OCI-LY3 (cell line): Measurements from ENCODE around the gene RNF208.
"Not testable (repeated sequence)": the region's sequence is repeated elsewhere in the genome, so short reads cannot be mapped to it uniquely, and the experiment has no call there.

Source experiments
- H2AFZ ChIP-seq: fragments of 200-600, 300-600 bp; shearing (Covaris generic); 2 replicates; pipeline ENCODE4 v1.6.0; 2014; ENCODE audit warnings: antibody characterized with exemption, low read depth, low read length
- H3K27ac ChIP-seq: fragments of 200-600, 300-600 bp; sonication (generic); 2 replicates; pipeline ENCODE4 v1.5.1; 2014; ENCODE audit warnings: mild to moderate bottlenecking, low read length, moderate library complexity, mixed read lengths
- H3K27me3 ChIP-seq: fragments of 200-600, 300-600 bp; sonication (generic); 2 replicates; pipeline ENCODE4 v1.6.1; 2014; ENCODE audit warnings: low read depth, low read length, mixed read lengths
- H3K36me3 ChIP-seq: fragments of 200-600, 300-600 bp; sonication (generic); replicated peaks from 2 replicates; pipeline ENCODE3; 2014; ENCODE audit warnings: low read depth, low read length, mixed read lengths
- H3K4me1 ChIP-seq: fragments of 300-600, 200-600 bp; sonication (generic); 2 replicates; pipeline ENCODE4 v1.6.1; 2014; ENCODE audit warnings: low read length, mixed read lengths
- H3K4me2 ChIP-seq: fragments of 200-600, 300-600 bp; sonication (generic); 2 replicates; pipeline ENCODE4 v1.6.1; 2014; ENCODE audit warnings: low read length, mixed read lengths
- H3K4me3 ChIP-seq: fragments of 300-600, 200-600 bp; sonication (generic); 2 replicates; pipeline ENCODE4 v1.5.1; 2014; ENCODE audit warnings: antibody characterized with exemption, mild to moderate bottlenecking, low read length, moderate library complexity
- H3K79me2 ChIP-seq: fragments of 300-600, 200-600 bp; shearing (Covaris generic); 2 replicates; pipeline ENCODE4 v1.6.1; 2014; ENCODE audit warnings: mild to moderate bottlenecking, low read length, mixed read lengths
- H3K9ac ChIP-seq: fragments of 300-600, 200-600 bp; shearing (Covaris generic); 2 replicates; pipeline ENCODE4 v1.6.0; 2014; ENCODE audit warnings: mild to moderate bottlenecking, low read length, moderate library complexity
- H3K9me3 ChIP-seq: fragments of 200-600, 300-600 bp; shearing (Covaris generic); 2 replicates; pipeline ENCODE4 v1.6.1; 2014; ENCODE audit warnings: low read length, mixed read lengths; ENCODE audit not compliant: insufficient read depth
- H4K20me1 ChIP-seq: fragments of 200-600, 300-600 bp; sonication (generic); 2 replicates; pipeline ENCODE4 v1.6.1; 2016; ENCODE audit warnings: low read length, mixed read lengths; ENCODE audit not compliant: insufficient read depth
- EZH2phosphoT487 ChIP-seq: fragments of 200-600 bp; shearing (Covaris generic); IDR thresholded peaks from 2 replicates; pipeline ENCODE4 v1.6.1; 2018; ENCODE audit warnings: antibody characterized with exemption, mixed run types, low read depth
- TF ChIP-seq, protein P1 (sequence below): fragments of 200-600, 300-600 bp; sonication (generic); IDR thresholded peaks from 2 replicates; pipeline ENCODE4 v1.5.1; 2014; ENCODE audit warnings: antibody characterized with exemption, low read length, low read depth

The RNF208 gene

GRCh38 chr9:137262173-137262908 lies 40.3 kb upstream of the RNF208 start:
- H3K36me3 ChIP-seq, result peaks cover 22% of the 10 kb centered on the region
- H3K27ac ChIP-seq, H3K79me2 ChIP-seq: not testable (repeated sequence)

GRCh38 chr9:137256856-137257255 lies 34.8 kb upstream of the RNF208 start:
- Histone ChIP-seq H3K27me3 (no peaks in the 10 kb centered on the region), H3K4me2 (peak overlapping the region; percentile 83; the same call in 1 of the 2 replicates), H3K4me3 (0 out of 2 replicates have a peak overlapping the region, but pooled peaks have one; percentile 96), H3K9ac (no peak overlapping the region), H3K27ac (no peak overlapping the region), H3K9me3 (no peaks in the 10 kb centered on the region), H3K36me3 (peaks cover 13% of the 10 kb centered on the region), H3K4me1 (peaks cover 32% of the 10 kb centered on the region), H3K79me2 (peaks cover 31% of the 10 kb centered on the region), H2AFZ (no peak overlapping the region), H4K20me1 (0 out of 2 replicates have a peak, but pooled peaks cover 6% of the 10 kb centered on the region)
- TF ChIP-seq EZH2phosphoT487, result no peak
- TF ChIP-seq, protein P1, sequence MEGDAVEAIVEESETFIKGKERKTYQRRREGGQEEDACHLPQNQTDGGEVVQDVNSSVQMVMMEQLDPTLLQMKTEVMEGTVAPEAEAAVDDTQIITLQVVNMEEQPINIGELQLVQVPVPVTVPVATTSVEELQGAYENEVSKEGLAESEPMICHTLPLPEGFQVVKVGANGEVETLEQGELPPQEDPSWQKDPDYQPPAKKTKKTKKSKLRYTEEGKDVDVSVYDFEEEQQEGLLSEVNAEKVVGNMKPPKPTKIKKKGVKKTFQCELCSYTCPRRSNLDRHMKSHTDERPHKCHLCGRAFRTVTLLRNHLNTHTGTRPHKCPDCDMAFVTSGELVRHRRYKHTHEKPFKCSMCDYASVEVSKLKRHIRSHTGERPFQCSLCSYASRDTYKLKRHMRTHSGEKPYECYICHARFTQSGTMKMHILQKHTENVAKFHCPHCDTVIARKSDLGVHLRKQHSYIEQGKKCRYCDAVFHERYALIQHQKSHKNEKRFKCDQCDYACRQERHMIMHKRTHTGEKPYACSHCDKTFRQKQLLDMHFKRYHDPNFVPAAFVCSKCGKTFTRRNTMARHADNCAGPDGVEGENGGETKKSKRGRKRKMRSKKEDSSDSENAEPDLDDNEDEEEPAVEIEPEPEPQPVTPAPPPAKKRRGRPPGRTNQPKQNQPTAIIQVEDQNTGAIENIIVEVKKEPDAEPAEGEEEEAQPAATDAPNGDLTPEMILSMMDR, result no peak

More at GRCh38 chr9:137262173-137262908, 40.3 kb upstream of the RNF208 start:
- H3K9ac ChIP-seq, H3K9me3 ChIP-seq, H3K4me1 ChIP-seq, H3K4me2 ChIP-seq, H3K27me3 ChIP-seq, H3K4me3 ChIP-seq, H4K20me1 ChIP-seq, H2AFZ ChIP-seq: not testable (repeated sequence)
- TF ChIP-seq, protein P1, result peak; percentile 28; the same call in 1 of the 2 replicates

DNA sequence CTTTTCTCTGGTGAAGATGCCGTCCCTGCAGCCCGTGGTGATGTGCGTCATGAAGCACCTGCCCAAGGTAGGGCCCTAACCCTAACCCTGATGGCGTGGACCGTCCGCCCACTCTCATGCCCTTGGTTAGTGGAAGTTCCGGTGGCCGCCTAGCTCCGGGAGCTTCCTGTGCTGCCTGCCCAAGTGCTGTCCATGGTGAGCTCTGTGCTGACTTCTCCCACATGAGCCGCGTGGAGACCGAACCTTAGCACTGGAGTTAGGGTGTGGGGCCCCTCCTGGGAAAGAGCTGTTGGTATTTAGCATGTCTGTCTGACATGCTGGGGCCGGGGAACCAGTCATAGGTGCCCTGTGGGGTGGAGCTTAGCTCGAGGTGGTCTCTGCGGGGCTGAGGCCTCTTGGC lies 34.3 kb upstream of the RNF208 start:
- no peak overlapping the region for H2AFZ ChIP-seq
- H3K79me2 ChIP-seq, result peaks cover 31% of the 10 kb centered on the region
- H3K4me2 ChIP-seq, result peak overlapping the region; percentile 83
- peaks cover 13% of the 10 kb centered on the region for H3K36me3 ChIP-seq
- H3K27ac ChIP-seq, result no peak overlapping the region
- peak overlapping the region; percentile 96 for H3K4me3 ChIP-seq
- no peaks in the 10 kb centered on the region for H3K9me3 ChIP-seq
- H3K4me1 ChIP-seq, result peaks cover 33% of the 10 kb centered on the region
- TF ChIP-seq, protein P1, result no peak
- no peak for TF ChIP-seq EZH2phosphoT487
- 0 out of 2 replicates have a peak, but pooled peaks cover 6% of the 10 kb centered on the region for H4K20me1 ChIP-seq
- peak overlapping the region; percentile 86; the same call in 1 of the 2 replicates for H3K9ac ChIP-seq
- H3K27me3 ChIP-seq, result no peaks in the 10 kb centered on the region

DNA sequence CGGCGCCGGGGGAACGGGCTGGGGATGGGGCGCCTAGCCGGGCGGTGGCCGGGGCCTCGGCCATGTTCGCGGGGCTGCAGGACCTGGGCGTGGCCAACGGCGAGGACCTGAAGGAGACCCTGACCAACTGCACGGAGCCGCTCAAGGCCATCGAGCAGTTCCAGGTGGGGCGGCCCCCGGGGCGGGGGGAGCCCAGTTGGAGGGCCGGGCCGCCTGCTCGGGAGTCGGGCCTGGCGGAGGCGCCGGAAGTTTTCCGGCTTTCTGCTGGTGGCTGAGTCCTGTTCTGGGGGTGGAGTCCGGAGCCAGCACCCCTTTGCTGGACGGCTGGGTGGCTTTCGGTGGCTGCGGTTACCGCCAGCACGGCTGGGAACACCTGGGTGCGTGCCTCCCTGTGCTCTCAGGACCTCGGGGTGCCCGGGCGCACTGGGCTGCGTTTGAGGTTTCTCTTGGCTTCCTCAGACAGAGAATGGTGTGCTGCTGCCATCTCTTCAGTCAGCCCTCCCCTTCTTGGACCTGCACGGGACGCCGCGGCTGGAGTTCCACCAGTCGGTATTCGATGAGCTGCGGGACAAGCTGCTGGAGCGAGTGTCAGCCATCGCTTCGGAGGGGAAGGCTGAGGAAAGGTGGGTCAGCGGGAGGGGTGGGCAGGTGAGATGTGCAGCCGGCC lies 33.5 kb upstream of the RNF208 start:
- no peak for TF ChIP-seq EZH2phosphoT487
- TF ChIP-seq, protein P1, result no peak
- H3K9ac ChIP-seq, result peak overlapping the region; percentile 86
- peak overlapping the region; percentile 83 for H3K4me2 ChIP-seq
- H3K36me3 ChIP-seq, result peaks cover 13% of the 10 kb centered on the region
- no peak overlapping the region for H2AFZ ChIP-seq
- H4K20me1 ChIP-seq, result 0 out of 2 replicates have a peak, but pooled peaks cover 6% of the 10 kb centered on the region
- H3K27me3 ChIP-seq, result no peaks in the 10 kb centered on the region
- H3K27ac ChIP-seq, result peak overlapping the region; percentile 24
- H3K9me3 ChIP-seq, result no peaks in the 10 kb centered on the region
- H3K4me3 ChIP-seq, result peak overlapping the region; percentile 96
- H3K79me2 ChIP-seq, result peaks cover 31% of the 10 kb centered on the region
- peaks cover 33% of the 10 kb centered on the region for H3K4me1 ChIP-seq
